Measurements from ENCODE around the gene PRDM16. TPM values are rescaled to one million over a fixed set of nuclear protein-coding genes. Genes with fewer than 3 reads are reported as not detected.

The PRDM16 gene
- total RNA-seq, 1 donor from 2014 or later, result 0.43 TPM

- H3K4me1 Mint-ChIP-seq (ENCODE audit: low read depth, unreplicated experiment), result no peaks in the 10 kb centered on the region
- H3K27me3 Mint-ChIP-seq (ENCODE audit: low read depth, unreplicated experiment), result peaks cover 76% of the 10 kb centered on the region
- H3K9ac ChIP-seq (ENCODE audit: low read length), result no peak overlapping the region
- H3K4me2 ChIP-seq (ENCODE audit: low read length), result no peak overlapping the region
- no peaks in the 10 kb centered on the region for H3K4me1 ChIP-seq (ENCODE audit: insufficient read depth, low read length)
- FAIRE-seq (no peak), DNase-seq (ENCODE audit: low read depth) (no peak)
- H3K27me3 ChIP-seq (ENCODE audit: insufficient read depth, low read length), result peaks cover 8% of the 10 kb centered on the region
- no peaks in the 10 kb centered on the region for H3K36me3 ChIP-seq (ENCODE audit: insufficient read depth, low read length)
- peaks cover 8% of the 10 kb centered on the region for H4K20me1 ChIP-seq (ENCODE audit: insufficient read depth, low read length)
- no peak overlapping the region for H3K4me3 Mint-ChIP-seq (ENCODE audit: unreplicated experiment)
- no peaks in the 10 kb centered on the region for H3K79me2 ChIP-seq (ENCODE audit: insufficient read depth, low read length)
- no peak overlapping the region for H2AFZ ChIP-seq (ENCODE audit: low read depth, low read length)
- no peak overlapping the region for H3K4me3 ChIP-seq (ENCODE audit: insufficient read depth, low read depth, low read length)
- no peaks in the 10 kb centered on the region for H3K36me3 Mint-ChIP-seq (ENCODE audit: low read depth, unreplicated experiment)
- H3K9me3 Mint-ChIP-seq (ENCODE audit: unreplicated experiment), result peaks cover 2% of the 10 kb centered on the region
- H3K27ac ChIP-seq (ENCODE audit: low read depth, low read length), result no peak overlapping the region
- H3K27ac Mint-ChIP-seq (ENCODE audit: unreplicated experiment), result no peak overlapping the region
- TF ChIP-seq, protein P1, sequence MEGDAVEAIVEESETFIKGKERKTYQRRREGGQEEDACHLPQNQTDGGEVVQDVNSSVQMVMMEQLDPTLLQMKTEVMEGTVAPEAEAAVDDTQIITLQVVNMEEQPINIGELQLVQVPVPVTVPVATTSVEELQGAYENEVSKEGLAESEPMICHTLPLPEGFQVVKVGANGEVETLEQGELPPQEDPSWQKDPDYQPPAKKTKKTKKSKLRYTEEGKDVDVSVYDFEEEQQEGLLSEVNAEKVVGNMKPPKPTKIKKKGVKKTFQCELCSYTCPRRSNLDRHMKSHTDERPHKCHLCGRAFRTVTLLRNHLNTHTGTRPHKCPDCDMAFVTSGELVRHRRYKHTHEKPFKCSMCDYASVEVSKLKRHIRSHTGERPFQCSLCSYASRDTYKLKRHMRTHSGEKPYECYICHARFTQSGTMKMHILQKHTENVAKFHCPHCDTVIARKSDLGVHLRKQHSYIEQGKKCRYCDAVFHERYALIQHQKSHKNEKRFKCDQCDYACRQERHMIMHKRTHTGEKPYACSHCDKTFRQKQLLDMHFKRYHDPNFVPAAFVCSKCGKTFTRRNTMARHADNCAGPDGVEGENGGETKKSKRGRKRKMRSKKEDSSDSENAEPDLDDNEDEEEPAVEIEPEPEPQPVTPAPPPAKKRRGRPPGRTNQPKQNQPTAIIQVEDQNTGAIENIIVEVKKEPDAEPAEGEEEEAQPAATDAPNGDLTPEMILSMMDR (IDR thresholded peaks at IDR 0.05; ENCODE audit: insufficient read depth, low read depth, low read length), result no peak
- no peak for TF ChIP-seq EZH2 (IDR thresholded peaks at IDR 0.05; ENCODE audit: insufficient read depth, low read length)
- H3K9me3 ChIP-seq (ENCODE audit: insufficient read depth, low read depth, low read length), result no peaks in the 10 kb centered on the region
These were observed 160.2 kb downstream of the PRDM16 start for GRCh38 chr1:3229081-3229725.

- H3K36me3 ChIP-seq (ENCODE audit: insufficient read depth, low read length), result no peaks in the 10 kb centered on the region
- no peak overlapping the region for H3K27ac ChIP-seq (ENCODE audit: low read depth, low read length)
- DNase-seq (ENCODE audit: low read depth) (no peak), FAIRE-seq (no peak)
- TF ChIP-seq EZH2 (IDR thresholded peaks at IDR 0.05; ENCODE audit: insufficient read depth, low read length), result no peak
- TF ChIP-seq, protein P1 (IDR thresholded peaks at IDR 0.05; ENCODE audit: insufficient read depth, low read depth, low read length), result no peak
- Mint-ChIP-seq H3K4me3 (ENCODE audit: unreplicated experiment) (no peak overlapping the region), H3K4me1 (ENCODE audit: low read depth, unreplicated experiment) (no peaks in the 10 kb centered on the region), H3K27ac (ENCODE audit: unreplicated experiment) (no peak overlapping the region), H3K36me3 (ENCODE audit: low read depth, unreplicated experiment) (no peaks in the 10 kb centered on the region), H3K27me3 (ENCODE audit: low read depth, unreplicated experiment) (peaks cover 65% of the 10 kb centered on the region), H3K9me3 (ENCODE audit: unreplicated experiment) (no peaks in the 10 kb centered on the region)
- no peaks in the 10 kb centered on the region for H3K4me1 ChIP-seq (ENCODE audit: insufficient read depth, low read length)
- H4K20me1 ChIP-seq (ENCODE audit: insufficient read depth, low read length), result peaks cover 8% of the 10 kb centered on the region
- H3K79me2 ChIP-seq (ENCODE audit: insufficient read depth, low read length), result no peaks in the 10 kb centered on the region
- H3K4me2 ChIP-seq (ENCODE audit: low read length), result no peak overlapping the region
- H3K27me3 ChIP-seq (ENCODE audit: insufficient read depth, low read length), result peaks cover 8% of the 10 kb centered on the region
- H3K9ac ChIP-seq (ENCODE audit: low read length), result no peak overlapping the region
- no peak overlapping the region for H2AFZ ChIP-seq (ENCODE audit: low read depth, low read length)
- no peaks in the 10 kb centered on the region for H3K9me3 ChIP-seq (ENCODE audit: insufficient read depth, low read depth, low read length)
- no peak overlapping the region for H3K4me3 ChIP-seq (ENCODE audit: insufficient read depth, low read depth, low read length)
These were observed 161.6 kb downstream of the PRDM16 start for GRCh38 chr1:3230553-3230952.

DNA sequence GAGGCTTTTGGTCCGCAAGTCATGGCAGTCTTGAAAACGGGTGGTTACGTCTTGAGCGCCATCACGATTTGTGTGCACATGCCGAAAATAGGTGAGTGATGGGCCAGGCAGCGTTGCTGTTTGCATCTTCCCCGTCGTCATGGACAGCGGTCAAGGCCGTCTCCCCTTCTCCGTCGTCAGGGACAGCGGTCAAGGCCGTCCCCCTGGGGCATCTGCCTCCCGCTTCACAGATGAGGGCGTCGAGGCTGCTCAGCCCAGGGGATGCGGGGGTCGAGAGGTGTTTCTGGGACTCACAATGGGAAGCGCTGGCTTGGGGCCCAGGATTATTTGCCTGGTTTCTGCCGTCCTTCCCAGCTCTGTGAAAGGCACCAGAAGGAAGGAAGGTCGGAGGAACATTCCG lies 162.2 kb downstream of the PRDM16 start:
- DNase-seq (ENCODE audit: low read depth) (no peak), FAIRE-seq (no peak)
- peaks cover 60% of the 10 kb centered on the region for H3K27me3 Mint-ChIP-seq (ENCODE audit: low read depth, unreplicated experiment)
- Histone ChIP-seq H3K4me2 (ENCODE audit: low read length) (no peak overlapping the region), H3K9me3 (ENCODE audit: insufficient read depth, low read depth, low read length) (no peaks in the 10 kb centered on the region), H2AFZ (ENCODE audit: low read depth, low read length) (no peak overlapping the region), H4K20me1 (ENCODE audit: insufficient read depth, low read length) (peaks cover 8% of the 10 kb centered on the region), H3K27ac (ENCODE audit: low read depth, low read length) (no peak overlapping the region), H3K36me3 (ENCODE audit: insufficient read depth, low read length) (no peaks in the 10 kb centered on the region), H3K9ac (ENCODE audit: low read length) (no peak overlapping the region), H3K27me3 (ENCODE audit: insufficient read depth, low read length) (peaks cover 8% of the 10 kb centered on the region), H3K79me2 (ENCODE audit: insufficient read depth, low read length) (no peaks in the 10 kb centered on the region), H3K4me1 (ENCODE audit: insufficient read depth, low read length) (no peaks in the 10 kb centered on the region), H3K4me3 (ENCODE audit: insufficient read depth, low read depth, low read length) (no peak overlapping the region)
- no peaks in the 10 kb centered on the region for H3K4me1 Mint-ChIP-seq (ENCODE audit: low read depth, unreplicated experiment)
- H3K36me3 Mint-ChIP-seq (ENCODE audit: low read depth, unreplicated experiment), result no peaks in the 10 kb centered on the region
- no peaks in the 10 kb centered on the region for H3K9me3 Mint-ChIP-seq (ENCODE audit: unreplicated experiment)
- no peak overlapping the region for H3K27ac Mint-ChIP-seq (ENCODE audit: unreplicated experiment)
- no peak overlapping the region for H3K4me3 Mint-ChIP-seq (ENCODE audit: unreplicated experiment)
- TF ChIP-seq, protein P1 (IDR thresholded peaks at IDR 0.05; ENCODE audit: insufficient read depth, low read depth, low read length), result no peak
- no peak for TF ChIP-seq EZH2 (IDR thresholded peaks at IDR 0.05; ENCODE audit: insufficient read depth, low read length)

All from astrocyte (in vitro differentiated cells and primary cell).